ENCODE results near the gene PLEKHA7.

The PLEKHA7 gene

GRCh38 chr11:16789560-16790485 lies 224.4 kb downstream of the PLEKHA7 start:
- DNase-seq (ENCODE audit: low read depth in 2 of 2), result no peak

- no peak for DNase-seq (ENCODE audit: low read depth in 2 of 2)
These were observed 225.2 kb downstream of the PLEKHA7 start for GRCh38 chr11:16789063-16789420.

- DNase-seq (ENCODE audit: low read depth in 2 of 2), result no peak
These were observed 225.8 kb downstream of the PLEKHA7 start for GRCh38 chr11:16788141-16789062.

GRCh38 chr11:16787035-16787742 lies 227.0 kb downstream of the PLEKHA7 start:
- no peak for DNase-seq (ENCODE audit: low read depth in 2 of 2)

GRCh38 chr11:16786131-16786530 lies 228.1 kb downstream of the PLEKHA7 start:
- DNase-seq (ENCODE audit: low read depth in 2 of 2), result no peak

- DNase-seq (ENCODE audit: low read depth in 2 of 2), result peak; percentile 46 to 47
These were observed 228.6 kb downstream of the PLEKHA7 start for GRCh38 chr11:16785520-16786128.

GRCh38 chr11:16784666-16785065 lies 229.5 kb downstream of the PLEKHA7 start:
- no peak for DNase-seq (ENCODE audit: low read depth in 2 of 2)

- DNase-seq (ENCODE audit: low read depth in 2 of 2), result no peak
These were observed 230.1 kb downstream of the PLEKHA7 start for GRCh38 chr11:16784097-16784496.

GRCh38 chr11:16783321-16783801 lies 230.9 kb downstream of the PLEKHA7 start:
- no peak for DNase-seq (ENCODE audit: low read depth in 2 of 2)

- no peak for DNase-seq (ENCODE audit: low read depth in 2 of 2)
These were observed 232.0 kb downstream of the PLEKHA7 start for GRCh38 chr11:16781936-16782919.

GRCh38 chr11:16780698-16781550 lies 233.3 kb downstream of the PLEKHA7 start:
- no peak for DNase-seq (ENCODE audit: low read depth in 2 of 2)

- DNase-seq (ENCODE audit: low read depth in 2 of 2), result no peak
These were observed 234.1 kb downstream of the PLEKHA7 start for GRCh38 chr11:16780146-16780545.

- DNase-seq (ENCODE audit: low read depth in 2 of 2), result no peak
These were observed 234.8 kb downstream of the PLEKHA7 start for GRCh38 chr11:16779436-16779835.

GRCh38 chr11:16778876-16779275 lies 235.3 kb downstream of the PLEKHA7 start:
- DNase-seq (ENCODE audit: low read depth in 2 of 2), result no peak

GRCh38 chr11:16778286-16778685 lies 235.9 kb downstream of the PLEKHA7 start:
- no peak for DNase-seq (ENCODE audit: low read depth in 2 of 2)

GRCh38 chr11:16777613-16777975 lies 236.6 kb downstream of the PLEKHA7 start:
- no peak for DNase-seq (ENCODE audit: low read depth in 2 of 2)

GRCh38 chr11:16776711-16777612 lies 237.3 kb downstream of the PLEKHA7 start:
- peak; percentile 59 to 62 for DNase-seq (ENCODE audit: low read depth in 2 of 2)

GRCh38 chr11:16775614-16776283 lies 238.5 kb downstream of the PLEKHA7 start:
- no peak for DNase-seq (ENCODE audit: low read depth in 2 of 2)

Measured in fibroblast of skin of left quadriceps (primary cell).